Type B pancreatic cell (in vitro differentiated cells): ENCODE results near the gene FXYD6. TPM values are rescaled to one million over a fixed set of nuclear protein-coding genes. Genes with fewer than 3 reads are reported as not detected.
A peak's percentile ranks its signal among the peaks of the same experiment; 100 is the strongest.

Experiments
- DNase-seq: peaks from one replicate; pipeline ENCODE4 v3.0.0; 2021; ENCODE audit warnings: mixed read lengths; ENCODE audit not compliant: unreplicated experiment; ENCODE audit errors: extremely low spot score
- H3K27ac Mint-ChIP-seq: 2 replicates; pipeline ENCODE4 v1.8.0; 2021; ENCODE audit warnings: mild to moderate bottlenecking, mixed read lengths
- H3K27me3 Mint-ChIP-seq: 2 replicates; pipeline ENCODE4 v1.8.0; 2021; ENCODE audit warnings: mixed read lengths
- H3K36me3 Mint-ChIP-seq: 2 replicates; pipeline ENCODE4 v1.8.0; 2021; ENCODE audit warnings: mixed read lengths
- H3K4me1 Mint-ChIP-seq: one replicate; pipeline ENCODE4 v1.8.0; 2021; ENCODE audit warnings: mixed read lengths; ENCODE audit not compliant: unreplicated experiment
- H3K4me3 Mint-ChIP-seq: 2 replicates; pipeline ENCODE4 v1.8.0; 2021; ENCODE audit warnings: mild to moderate bottlenecking, mixed read lengths
- H3K9me3 Mint-ChIP-seq: 2 replicates; pipeline ENCODE4 v1.8.0; 2021; ENCODE audit warnings: mixed read lengths
- total RNA-seq: library from RNA; stranded (reverse); gene quantifications from 2 replicates; pipeline ENCODE4 v1.2.1, GENCODE V29; 2021; ENCODE audit warnings: low replicate concordance
- TF ChIP-seq, protein P1 (sequence below): fragments of 200-600 bp; sonication (generic); conservative IDR thresholded peaks from 2 replicates; pipeline ENCODE4 v1.5.0; 2021; ENCODE audit warnings: antibody characterized with exemption, mild to moderate bottlenecking

Gene FXYD6
- total RNA-seq, 1 donor from 2014 or later = 66.6 TPM

DNA sequence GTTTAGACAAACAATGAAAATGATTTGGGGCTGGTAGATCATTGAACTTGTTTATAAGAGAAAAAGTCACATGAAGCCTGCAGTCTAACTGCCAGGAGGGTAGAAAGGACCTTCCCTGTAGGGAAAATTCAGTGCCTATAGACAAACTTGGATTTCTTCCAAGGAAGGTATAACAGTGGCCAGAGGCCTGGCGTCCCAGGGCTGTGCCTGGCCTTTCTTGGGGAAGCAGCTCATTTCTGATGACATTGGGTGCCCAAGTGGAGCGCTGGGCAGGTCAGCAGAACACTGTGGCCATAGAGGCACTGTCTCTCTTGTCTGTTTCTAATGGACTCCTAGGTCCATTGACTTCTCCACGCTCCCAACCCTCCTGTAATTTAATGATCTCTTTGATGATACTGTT is 6.6 kb upstream of the FXYD6 start:
- peak; percentile 39 for DNase-seq
- Mint-ChIP-seq H3K27ac (no peak overlapping the region), H3K9me3 (no peaks in the 10 kb centered on the region), H3K4me3 (no peak overlapping the region), H3K36me3 (no peaks in the 10 kb centered on the region), H3K4me1 (peaks cover 53% of the 10 kb centered on the region), H3K27me3 (peaks cover 42% of the 10 kb centered on the region)
- TF ChIP-seq, protein P1, sequence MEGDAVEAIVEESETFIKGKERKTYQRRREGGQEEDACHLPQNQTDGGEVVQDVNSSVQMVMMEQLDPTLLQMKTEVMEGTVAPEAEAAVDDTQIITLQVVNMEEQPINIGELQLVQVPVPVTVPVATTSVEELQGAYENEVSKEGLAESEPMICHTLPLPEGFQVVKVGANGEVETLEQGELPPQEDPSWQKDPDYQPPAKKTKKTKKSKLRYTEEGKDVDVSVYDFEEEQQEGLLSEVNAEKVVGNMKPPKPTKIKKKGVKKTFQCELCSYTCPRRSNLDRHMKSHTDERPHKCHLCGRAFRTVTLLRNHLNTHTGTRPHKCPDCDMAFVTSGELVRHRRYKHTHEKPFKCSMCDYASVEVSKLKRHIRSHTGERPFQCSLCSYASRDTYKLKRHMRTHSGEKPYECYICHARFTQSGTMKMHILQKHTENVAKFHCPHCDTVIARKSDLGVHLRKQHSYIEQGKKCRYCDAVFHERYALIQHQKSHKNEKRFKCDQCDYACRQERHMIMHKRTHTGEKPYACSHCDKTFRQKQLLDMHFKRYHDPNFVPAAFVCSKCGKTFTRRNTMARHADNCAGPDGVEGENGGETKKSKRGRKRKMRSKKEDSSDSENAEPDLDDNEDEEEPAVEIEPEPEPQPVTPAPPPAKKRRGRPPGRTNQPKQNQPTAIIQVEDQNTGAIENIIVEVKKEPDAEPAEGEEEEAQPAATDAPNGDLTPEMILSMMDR = no peak

DNA sequence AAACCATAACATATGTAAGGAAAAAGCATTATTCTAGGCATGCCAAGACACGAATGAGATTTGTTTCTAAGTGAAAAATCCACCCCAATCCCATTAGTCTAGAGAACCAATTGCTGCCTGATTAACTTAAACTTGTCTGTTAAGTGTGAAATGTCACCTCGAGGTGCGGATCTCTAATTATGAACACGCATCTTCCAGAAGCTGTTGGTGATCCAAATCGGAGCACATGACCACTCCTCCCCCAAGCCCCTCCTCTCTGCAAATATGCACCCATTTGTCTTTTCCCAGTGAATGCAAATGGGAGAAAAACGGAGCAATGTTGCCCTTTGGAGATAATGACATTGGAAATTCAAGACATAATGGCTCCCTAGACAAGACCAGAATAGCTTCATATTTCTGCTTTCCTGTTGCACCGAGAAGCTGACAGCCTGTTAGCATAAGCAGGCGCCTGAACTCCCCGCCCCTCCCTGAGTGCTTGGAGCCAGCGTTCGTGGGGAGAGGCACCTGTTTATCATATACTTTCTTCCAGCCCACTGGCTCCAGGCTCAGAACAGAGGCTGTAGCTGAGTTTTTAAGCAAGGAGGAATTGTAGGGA is 6.0 kb upstream of the FXYD6 start:
- Mint-ChIP-seq H3K4me3 (peak overlapping the region; percentile 74), H3K27ac (peak overlapping the region; percentile 62), H3K9me3 (no peaks in the 10 kb centered on the region), H3K27me3 (peaks cover 44% of the 10 kb centered on the region), H3K36me3 (no peaks in the 10 kb centered on the region), H3K4me1 (peaks cover 50% of the 10 kb centered on the region)
- TF ChIP-seq, protein P1 = no peak
- peak; percentile 54 for DNase-seq

GRCh38 chr11:117881217-117881616 is 4.8 kb upstream of the FXYD6 start:
- H3K36me3 Mint-ChIP-seq = no peaks in the 10 kb centered on the region
- no peak for DNase-seq

DNA sequence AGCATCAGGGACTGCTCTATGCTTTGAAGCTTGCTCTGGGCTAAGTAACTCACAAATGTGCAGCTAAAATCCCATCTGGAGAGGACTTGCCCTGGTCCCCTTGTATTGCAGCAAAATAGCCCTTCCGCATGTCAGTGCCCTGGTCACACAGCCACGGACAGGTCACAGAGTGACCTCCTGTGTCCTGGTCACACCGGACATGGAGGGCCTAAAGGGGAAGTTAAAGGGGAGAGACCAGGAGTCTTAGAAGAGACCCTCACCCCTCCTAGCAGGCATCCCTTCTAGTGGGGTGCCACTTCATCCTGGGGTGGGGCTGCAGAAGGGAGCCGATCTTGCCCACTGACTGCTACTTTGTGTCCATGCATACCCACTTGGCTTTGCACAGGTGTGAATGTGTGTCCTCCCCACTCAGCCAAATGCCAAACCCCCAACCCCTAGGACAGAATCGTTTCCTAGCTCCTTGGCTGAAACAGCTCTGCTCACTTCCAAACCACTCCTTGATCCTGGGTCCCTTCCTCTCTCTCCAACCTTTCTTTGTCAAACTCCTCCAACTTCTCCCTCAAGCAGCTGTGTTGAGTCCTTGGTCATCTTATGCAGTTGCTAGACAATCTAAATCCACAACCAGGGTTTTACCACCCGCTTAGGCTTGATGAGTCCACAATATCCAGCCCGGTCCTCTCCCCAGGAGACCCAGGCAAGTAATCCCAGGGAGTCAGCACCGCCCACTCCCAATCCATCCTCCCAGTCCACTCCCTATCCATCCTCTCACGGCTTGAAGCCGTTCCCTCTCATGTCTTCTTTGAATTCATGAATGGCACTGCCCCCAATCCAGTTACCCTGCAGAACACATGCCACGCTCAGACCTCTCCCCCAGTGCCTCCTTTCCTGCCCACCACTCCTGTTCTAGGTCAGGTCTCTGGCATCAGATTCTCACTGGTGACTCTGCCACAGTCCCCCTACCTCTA is 3.3 kb upstream of the FXYD6 start:
- Mint-ChIP-seq H3K4me3 (peak overlapping the region; percentile 34), H3K27me3 (peaks cover 64% of the 10 kb centered on the region), H3K36me3 (peaks cover 3% of the 10 kb centered on the region), H3K4me1 (peaks cover 53% of the 10 kb centered on the region), H3K9me3 (no peaks in the 10 kb centered on the region), H3K27ac (no peak overlapping the region)
- no peak for DNase-seq
- TF ChIP-seq, protein P1 = no peak

More at GRCh38 chr11:117881217-117881616, 4.8 kb upstream of the FXYD6 start:
- TF ChIP-seq, protein P1 = no peak
- H3K4me3 Mint-ChIP-seq = no peak overlapping the region
- no peak overlapping the region for H3K27ac Mint-ChIP-seq
- peaks cover 57% of the 10 kb centered on the region for H3K4me1 Mint-ChIP-seq
- H3K9me3 Mint-ChIP-seq = no peaks in the 10 kb centered on the region
- peaks cover 50% of the 10 kb centered on the region for H3K27me3 Mint-ChIP-seq

- TF ChIP-seq, protein P1 = no peak
- H3K27me3 Mint-ChIP-seq = peaks cover 67% of the 10 kb centered on the region
- no peaks in the 10 kb centered on the region for H3K9me3 Mint-ChIP-seq
- no peak overlapping the region for H3K27ac Mint-ChIP-seq
- H3K36me3 Mint-ChIP-seq = peaks cover 3% of the 10 kb centered on the region
- H3K4me1 Mint-ChIP-seq = peaks cover 55% of the 10 kb centered on the region
- DNase-seq = no peak
- H3K4me3 Mint-ChIP-seq = no peak overlapping the region
These were observed 2.5 kb upstream of the FXYD6 start for GRCh38 chr11:117878939-117879475.
